ENCODE results near the gene APOO.

DNA sequence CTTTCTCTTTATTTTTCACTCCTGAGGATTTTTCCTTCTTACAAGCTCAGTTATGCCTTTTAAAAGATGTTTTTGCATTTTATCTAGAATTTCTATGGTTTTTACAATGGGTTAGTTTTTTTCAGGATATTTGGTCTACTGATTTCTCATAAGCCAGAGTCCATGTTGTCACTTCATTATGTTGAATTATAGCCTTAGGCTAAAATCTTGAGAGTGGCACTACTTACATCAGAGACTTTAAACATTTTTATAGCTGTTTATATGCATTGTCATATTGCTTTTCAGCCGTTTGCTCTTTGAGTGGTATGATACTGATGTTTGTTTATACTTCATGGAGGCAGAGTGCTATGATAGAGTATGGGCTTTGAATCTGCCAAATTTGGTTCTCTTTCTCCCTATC, 36.5 kb upstream of the APOO start:
- TF ChIP-seq, protein P1, sequence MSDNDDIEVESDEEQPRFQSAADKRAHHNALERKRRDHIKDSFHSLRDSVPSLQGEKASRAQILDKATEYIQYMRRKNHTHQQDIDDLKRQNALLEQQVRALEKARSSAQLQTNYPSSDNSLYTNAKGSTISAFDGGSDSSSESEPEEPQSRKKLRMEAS (IDR thresholded peaks at IDR 0.05): no peak
- TF ChIP-seq, protein P2, sequence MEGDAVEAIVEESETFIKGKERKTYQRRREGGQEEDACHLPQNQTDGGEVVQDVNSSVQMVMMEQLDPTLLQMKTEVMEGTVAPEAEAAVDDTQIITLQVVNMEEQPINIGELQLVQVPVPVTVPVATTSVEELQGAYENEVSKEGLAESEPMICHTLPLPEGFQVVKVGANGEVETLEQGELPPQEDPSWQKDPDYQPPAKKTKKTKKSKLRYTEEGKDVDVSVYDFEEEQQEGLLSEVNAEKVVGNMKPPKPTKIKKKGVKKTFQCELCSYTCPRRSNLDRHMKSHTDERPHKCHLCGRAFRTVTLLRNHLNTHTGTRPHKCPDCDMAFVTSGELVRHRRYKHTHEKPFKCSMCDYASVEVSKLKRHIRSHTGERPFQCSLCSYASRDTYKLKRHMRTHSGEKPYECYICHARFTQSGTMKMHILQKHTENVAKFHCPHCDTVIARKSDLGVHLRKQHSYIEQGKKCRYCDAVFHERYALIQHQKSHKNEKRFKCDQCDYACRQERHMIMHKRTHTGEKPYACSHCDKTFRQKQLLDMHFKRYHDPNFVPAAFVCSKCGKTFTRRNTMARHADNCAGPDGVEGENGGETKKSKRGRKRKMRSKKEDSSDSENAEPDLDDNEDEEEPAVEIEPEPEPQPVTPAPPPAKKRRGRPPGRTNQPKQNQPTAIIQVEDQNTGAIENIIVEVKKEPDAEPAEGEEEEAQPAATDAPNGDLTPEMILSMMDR (IDR thresholded peaks at IDR 0.05; ENCODE audit: low read depth, low read length, missing input control): no peak
- TF ChIP-seq TAF1 (conservative IDR thresholded peaks at IDR 0.05) (no peak), RAD21 (IDR thresholded peaks at IDR 0.05) (no peak), NR2F2 (IDR thresholded peaks at IDR 0.05) (no peak), GABPA (IDR thresholded peaks at IDR 0.05 in 1 of 2, conservative IDR thresholded peaks at IDR 0.05 in 1 of 2) (no peak), FOXA1 (IDR thresholded peaks at IDR 0.05) (no peak), EGR1 (IDR thresholded peaks at IDR 0.05; ENCODE audit: low read depth in 2 of 2) (no peak)
- TF ChIP-seq, protein P3, sequence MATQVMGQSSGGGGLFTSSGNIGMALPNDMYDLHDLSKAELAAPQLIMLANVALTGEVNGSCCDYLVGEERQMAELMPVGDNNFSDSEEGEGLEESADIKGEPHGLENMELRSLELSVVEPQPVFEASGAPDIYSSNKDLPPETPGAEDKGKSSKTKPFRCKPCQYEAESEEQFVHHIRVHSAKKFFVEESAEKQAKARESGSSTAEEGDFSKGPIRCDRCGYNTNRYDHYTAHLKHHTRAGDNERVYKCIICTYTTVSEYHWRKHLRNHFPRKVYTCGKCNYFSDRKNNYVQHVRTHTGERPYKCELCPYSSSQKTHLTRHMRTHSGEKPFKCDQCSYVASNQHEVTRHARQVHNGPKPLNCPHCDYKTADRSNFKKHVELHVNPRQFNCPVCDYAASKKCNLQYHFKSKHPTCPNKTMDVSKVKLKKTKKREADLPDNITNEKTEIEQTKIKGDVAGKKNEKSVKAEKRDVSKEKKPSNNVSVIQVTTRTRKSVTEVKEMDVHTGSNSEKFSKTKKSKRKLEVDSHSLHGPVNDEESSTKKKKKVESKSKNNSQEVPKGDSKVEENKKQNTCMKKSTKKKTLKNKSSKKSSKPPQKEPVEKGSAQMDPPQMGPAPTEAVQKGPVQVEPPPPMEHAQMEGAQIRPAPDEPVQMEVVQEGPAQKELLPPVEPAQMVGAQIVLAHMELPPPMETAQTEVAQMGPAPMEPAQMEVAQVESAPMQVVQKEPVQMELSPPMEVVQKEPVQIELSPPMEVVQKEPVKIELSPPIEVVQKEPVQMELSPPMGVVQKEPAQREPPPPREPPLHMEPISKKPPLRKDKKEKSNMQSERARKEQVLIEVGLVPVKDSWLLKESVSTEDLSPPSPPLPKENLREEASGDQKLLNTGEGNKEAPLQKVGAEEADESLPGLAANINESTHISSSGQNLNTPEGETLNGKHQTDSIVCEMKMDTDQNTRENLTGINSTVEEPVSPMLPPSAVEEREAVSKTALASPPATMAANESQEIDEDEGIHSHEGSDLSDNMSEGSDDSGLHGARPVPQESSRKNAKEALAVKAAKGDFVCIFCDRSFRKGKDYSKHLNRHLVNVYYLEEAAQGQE (IDR thresholded peaks at IDR 0.05): no peak
